Body of pancreas (tissue), 4 donors: Measurements from ENCODE around the gene SIL1.

Experiments
- POLR2A ChIP-seq, 3 donors: fragments of 450-650 bp; IDR thresholded peaks; one replicate each; pipeline ENCODE4 v1.6.1; 2016; ENCODE audit warnings: antibody characterized with exemption in 3 of 3, mild to moderate bottlenecking in 2 of 3
- TF ChIP-seq, protein P1 (sequence below), 7 experiments: fragments of 450-650 bp in 4 of 7; fragments of 200-600 bp in 3 of 7; sonication (generic) in 3 of 7; IDR thresholded peaks; one replicate each; pipeline ENCODE4 v1.5.1; 2016 to 2019; ENCODE audit warnings: antibody characterized with exemption in 7 of 7

DNA sequence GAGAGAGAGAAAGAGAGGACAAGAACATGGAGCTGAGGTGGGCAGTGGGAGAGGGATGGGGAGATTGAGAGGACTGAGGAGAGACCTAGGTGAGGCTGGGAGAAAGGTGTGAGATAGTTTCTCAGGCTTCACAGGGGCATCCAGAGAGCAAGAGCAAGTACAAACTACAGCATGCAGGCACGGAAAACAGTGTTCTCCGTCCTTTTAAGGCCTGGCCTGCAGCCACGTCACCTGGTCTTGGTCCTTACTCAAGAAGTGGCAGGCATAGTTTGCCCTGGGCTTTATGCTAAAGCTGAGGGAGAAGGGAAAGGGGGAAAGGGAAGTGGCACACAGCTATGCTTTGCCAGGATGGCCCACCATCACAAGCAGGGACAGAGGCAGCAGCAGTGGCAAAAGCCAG lies 65.7 kb downstream of the SIL1 start:
- TF ChIP-seq POLR2A (IDR thresholded peaks at IDR 0.05): no peak
- TF ChIP-seq, protein P1, sequence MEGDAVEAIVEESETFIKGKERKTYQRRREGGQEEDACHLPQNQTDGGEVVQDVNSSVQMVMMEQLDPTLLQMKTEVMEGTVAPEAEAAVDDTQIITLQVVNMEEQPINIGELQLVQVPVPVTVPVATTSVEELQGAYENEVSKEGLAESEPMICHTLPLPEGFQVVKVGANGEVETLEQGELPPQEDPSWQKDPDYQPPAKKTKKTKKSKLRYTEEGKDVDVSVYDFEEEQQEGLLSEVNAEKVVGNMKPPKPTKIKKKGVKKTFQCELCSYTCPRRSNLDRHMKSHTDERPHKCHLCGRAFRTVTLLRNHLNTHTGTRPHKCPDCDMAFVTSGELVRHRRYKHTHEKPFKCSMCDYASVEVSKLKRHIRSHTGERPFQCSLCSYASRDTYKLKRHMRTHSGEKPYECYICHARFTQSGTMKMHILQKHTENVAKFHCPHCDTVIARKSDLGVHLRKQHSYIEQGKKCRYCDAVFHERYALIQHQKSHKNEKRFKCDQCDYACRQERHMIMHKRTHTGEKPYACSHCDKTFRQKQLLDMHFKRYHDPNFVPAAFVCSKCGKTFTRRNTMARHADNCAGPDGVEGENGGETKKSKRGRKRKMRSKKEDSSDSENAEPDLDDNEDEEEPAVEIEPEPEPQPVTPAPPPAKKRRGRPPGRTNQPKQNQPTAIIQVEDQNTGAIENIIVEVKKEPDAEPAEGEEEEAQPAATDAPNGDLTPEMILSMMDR (IDR thresholded peaks at IDR 0.05): no peak
